ENCODE results near the gene MS4A14. TPM values are rescaled to one million over a fixed set of nuclear protein-coding genes. Genes with fewer than 3 reads are reported as not detected.
"Not testable (repeated sequence)": the region's sequence is repeated elsewhere in the genome, so short reads cannot be mapped to it uniquely, and the experiment has no call there.

MS4A14 gene, protein sequence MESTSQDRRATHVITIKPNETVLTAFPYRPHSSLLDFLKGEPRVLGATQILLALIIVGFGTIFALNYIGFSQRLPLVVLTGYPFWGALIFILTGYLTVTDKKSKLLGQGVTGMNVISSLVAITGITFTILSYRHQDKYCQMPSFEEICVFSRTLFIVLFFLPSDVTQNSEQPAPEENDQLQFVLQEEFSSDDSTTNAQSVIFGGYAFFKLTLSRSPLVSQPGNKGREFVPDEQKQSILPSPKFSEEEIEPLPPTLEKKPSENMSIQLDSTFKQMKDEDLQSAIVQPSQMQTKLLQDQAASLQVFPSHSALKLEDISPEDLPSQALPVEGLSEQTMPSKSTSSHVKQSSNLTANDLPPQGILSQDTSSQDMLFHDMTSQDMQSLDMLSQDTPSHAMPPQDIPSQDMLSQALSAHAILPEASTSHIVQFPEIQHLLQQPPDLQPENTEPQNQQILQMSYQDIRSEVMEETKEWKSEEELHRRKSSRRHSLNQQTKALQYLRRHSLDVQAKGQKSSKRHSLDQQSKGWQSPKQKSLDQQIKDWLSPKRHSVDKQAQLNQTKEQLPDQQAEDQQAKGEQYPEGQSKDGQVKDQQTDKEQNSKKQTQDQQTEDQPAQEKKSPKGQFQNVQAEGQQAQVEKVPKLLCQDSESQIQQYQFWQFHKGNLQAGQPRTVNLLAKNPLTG
- not detected in 2 replicates for total RNA-seq

- intact Hi-C loops (cut with micrococcal nuclease) = no loop called here
These were observed at the start of gene MS4A14 for GRCh38 chr11:60396382-60396781. MS4A14 (plus strand) TSS chr11:60396459; CDS start chr11:60396579, 120 bp downstream.

DNA sequence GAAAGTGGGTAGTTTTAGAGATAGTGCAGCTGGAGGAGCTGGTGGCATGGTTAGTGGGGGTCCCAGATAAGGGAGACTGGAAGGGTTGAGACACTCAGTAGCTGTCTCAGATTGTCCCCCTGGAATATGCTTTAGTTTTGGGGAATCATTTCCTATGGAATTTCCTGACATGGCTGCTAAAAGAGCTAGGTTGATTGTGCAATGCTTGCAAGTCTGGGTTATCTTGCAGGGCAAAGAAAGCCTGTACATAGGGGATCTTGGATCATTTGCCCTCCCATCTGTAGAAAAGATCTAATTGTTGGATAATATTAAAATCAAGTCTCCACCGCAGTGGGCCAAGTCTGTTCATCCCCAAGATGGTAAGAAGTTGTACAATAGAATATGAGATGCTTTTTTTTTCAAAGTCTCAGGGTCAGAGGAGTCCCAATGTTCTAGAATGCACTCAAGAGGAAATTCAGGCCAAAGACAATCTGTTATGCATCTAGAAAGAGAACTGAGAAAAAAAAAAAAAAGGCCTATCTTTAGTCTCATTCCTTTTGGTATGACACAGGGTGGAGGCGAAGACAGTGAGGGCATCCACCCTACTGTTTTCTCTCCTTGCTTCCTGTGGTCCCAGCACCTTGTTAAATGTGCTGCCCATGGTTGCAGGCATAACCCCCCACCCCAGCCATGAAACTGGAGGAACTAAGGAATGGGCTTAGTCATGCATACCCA lies 49.0 kb upstream of the MS4A14 start:
- intact Hi-C loops (cut with micrococcal nuclease) = no loop called here

- intact Hi-C loops (cut with micrococcal nuclease) = no loop called here
These were observed 48.1 kb upstream of the MS4A14 start for GRCh38 chr11:60348116-60348515.

GRCh38 chr11:60349990-60350389 lies 46.3 kb upstream of the MS4A14 start:
- intact Hi-C loops (cut with micrococcal nuclease) = no loop called here

- intact Hi-C loops (cut with micrococcal nuclease) = no loop called here
These were observed 38.5 kb upstream of the MS4A14 start for GRCh38 chr11:60357771-60358170.

- intact Hi-C loops (cut with micrococcal nuclease) = no loop called here
These were observed 35.6 kb upstream of the MS4A14 start for GRCh38 chr11:60360621-60361020.

DNA sequence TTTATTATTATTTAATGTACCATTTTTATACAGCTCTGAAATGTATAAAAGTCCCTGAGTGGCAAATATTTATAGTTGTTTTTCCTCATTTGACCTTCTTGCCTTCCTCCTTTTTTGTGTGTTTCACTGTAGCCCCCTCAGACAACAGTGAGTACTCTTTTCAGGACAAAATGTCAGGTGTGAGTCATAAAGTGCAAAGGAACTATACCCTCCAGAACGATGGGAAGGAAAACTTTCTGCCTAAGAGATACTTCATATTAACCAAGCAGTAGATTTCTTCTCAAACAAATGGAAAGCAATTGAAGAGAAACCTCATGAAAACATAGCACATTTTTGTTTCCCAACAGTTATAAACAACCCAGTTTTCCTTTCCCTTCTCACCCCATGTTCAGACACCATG lies 34.0 kb upstream of the MS4A14 start:
- intact Hi-C loops (cut with micrococcal nuclease) = no loop called here

- intact Hi-C loops (cut with micrococcal nuclease) = loop anchor here (1.0 kb wide), 2 partner anchors 122 to 254 kb away; no protein-coding TSS in a partner anchor
These were observed 32.5 kb upstream of the MS4A14 start for GRCh38 chr11:60363542-60364470.

DNA sequence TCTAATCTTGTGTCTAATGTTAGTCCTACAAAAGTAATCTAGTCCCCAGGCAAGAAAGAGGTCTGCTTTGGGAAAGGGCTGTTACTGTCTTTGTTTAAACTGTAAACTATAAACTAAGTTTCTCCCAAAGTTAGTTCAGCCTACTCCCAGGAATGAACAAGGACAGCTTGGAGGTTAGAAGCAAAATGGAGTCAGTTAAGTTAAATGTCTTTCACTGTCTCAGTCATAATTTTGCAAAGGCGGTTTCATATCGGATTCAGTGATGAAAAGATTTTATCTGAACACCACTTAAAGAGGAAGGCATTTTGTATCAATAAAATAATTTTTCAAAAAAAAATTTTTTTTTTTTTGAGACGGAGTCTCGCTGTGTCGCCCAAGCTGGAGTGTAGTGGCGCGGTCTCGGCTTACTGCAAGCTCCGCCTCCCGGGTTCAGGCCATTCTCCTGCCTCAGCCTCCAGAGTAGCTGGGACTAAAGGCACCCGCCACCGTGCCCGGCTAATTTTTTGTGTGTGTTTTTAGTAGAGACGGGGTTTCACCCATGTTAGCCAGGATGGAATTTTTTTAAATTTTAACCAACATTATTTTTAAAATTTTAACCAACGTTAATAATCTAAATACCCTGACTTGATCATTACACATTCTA lies 29.9 kb upstream of the MS4A14 start:
- intact Hi-C loops (cut with micrococcal nuclease) = not testable (repeated sequence)

GRCh38 chr11:60367009-60367408 lies 29.2 kb upstream of the MS4A14 start:
- intact Hi-C loops (cut with micrococcal nuclease) = no loop called here

DNA sequence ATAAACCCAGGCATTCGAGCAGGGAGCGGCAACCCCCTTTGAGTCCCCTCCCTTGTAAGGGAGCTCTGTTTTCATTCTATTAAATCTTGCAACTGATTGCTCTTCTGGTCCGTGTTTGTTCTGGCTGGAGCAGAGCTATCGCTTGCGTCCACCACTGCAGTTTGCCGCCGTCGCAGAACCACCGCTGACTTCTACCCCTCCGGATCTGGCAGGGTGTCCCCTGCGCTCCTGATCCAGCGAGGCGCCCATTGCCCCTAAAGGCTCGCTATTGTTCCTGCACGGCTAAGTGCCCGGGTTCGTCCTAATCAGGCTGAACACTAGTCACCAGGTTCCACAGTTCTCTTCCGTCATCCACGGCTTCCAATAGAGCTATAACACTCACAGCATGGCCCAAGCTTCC lies 28.4 kb upstream of the MS4A14 start:
- intact Hi-C loops (cut with micrococcal nuclease) = no loop called here

DNA sequence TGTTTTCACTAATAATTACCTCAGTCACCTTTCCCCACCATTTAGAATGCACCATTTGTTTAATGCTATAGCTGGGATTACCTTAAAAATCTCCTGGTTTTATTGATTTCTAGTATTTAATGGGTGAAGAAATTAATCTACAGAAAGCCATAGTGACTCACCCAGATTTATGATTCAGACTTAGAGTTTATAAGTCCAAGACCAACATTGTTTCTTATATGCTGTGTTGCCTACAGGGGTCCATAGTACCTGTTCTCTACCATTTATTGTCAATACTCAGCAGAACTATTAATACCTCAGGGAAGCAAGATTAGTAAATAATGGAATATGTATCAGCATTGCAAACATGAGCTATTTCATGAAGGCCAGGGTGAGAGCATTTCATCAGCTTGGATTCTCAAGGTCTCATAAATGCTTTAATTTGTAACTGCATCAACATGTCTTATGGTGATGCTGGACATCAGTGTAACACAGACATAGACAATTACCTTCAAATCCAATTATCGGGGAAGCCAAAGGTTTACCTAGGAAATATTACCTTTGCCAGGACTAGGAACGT lies 25.9 kb upstream of the MS4A14 start:
- intact Hi-C loops (cut with micrococcal nuclease) = no loop called here

DNA sequence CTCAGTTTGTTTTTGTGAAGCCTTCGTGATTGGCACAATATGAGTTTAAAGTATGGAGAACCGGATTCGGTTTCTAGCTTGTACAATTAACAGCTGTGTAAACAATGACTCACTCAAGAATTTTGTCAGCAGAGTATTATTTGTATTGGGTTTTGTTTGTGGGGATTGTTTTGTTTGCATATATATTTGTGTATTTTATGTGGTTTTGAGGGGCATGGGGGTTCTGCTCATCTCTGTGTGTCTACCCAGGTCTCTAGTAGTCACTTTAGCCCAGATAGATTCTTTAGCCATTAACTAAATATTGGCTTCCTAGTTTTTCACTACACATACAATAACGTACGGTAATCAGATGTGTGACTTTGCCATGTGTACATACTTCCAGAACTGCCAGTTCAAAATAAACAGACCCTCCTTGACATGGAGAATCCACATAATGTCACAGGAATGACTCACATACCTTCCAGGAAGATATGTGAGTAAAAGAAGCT lies 25.4 kb upstream of the MS4A14 start:
- intact Hi-C loops (cut with micrococcal nuclease) = no loop called here

GRCh38 chr11:60371386-60371785 lies 24.9 kb upstream of the MS4A14 start:
- intact Hi-C loops (cut with micrococcal nuclease) = no loop called here

DNA sequence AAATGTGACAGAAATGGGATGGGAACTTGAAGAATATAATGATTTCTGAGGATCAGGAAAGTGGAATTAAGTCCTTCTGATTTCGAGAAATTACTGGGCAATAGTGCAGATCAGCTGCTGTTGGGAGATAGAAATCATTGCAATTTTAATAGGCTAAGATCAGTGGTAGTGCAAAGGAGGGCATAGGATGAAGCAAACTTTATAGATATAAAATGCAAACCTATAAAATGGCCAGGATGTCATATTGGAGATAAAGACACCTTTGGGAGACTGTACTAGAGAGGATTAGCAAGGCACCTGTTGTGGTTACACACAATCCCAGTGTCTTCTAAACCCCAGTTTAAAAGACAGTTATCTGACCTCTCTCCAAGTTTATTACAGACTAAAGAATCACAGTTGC lies 24.4 kb upstream of the MS4A14 start:
- intact Hi-C loops (cut with micrococcal nuclease) = no loop called here

GRCh38 chr11:60372767-60373166 lies 23.5 kb upstream of the MS4A14 start:
- intact Hi-C loops (cut with micrococcal nuclease) = no loop called here

GRCh38 chr11:60375316-60375715 lies 20.9 kb upstream of the MS4A14 start:
- intact Hi-C loops (cut with micrococcal nuclease) = no loop called here

- intact Hi-C loops (cut with micrococcal nuclease) = no loop called here
These were observed 19.7 kb upstream of the MS4A14 start for GRCh38 chr11:60376601-60377000.

- intact Hi-C loops (cut with micrococcal nuclease) = no loop called here
These were observed 18.7 kb upstream of the MS4A14 start for GRCh38 chr11:60377401-60378136.

All from T-helper 2 cell treated with Interferon-gamma antibody and Interleukin-4, amounts not matched to agents 100 ng/mL and 5 ng/mL, for 36 hours (primary cell).